Measurements from ENCODE around the gene UBTD2. TPM values are rescaled to one million over a fixed set of nuclear protein-coding genes. Genes with fewer than 3 reads are reported as not detected.

UBTD2 gene
- total and polyA plus RNA-seq, 10 donors, result 4.9 to 13.9 (median 8.4) TPM

- no peak for DNase-seq
- TF ChIP-seq POLR2AphosphoS5 (IDR thresholded peaks at IDR 0.05) (no peak), POLR2A (IDR thresholded peaks at IDR 0.05) (no peak), CTCF (IDR thresholded peaks at IDR 0.05 in 8 of 11, conservative IDR thresholded peaks at IDR 0.05 in 3 of 11) (no peak)
- Histone ChIP-seq H3K27ac (no peak overlapping the region), H3K4me3 (no peak overlapping the region), H3K9me3 (peaks cover 0 to 6% (median 3%) of the 10 kb centered on the region in 8 donors), H3K27me3 (replicated peaks in 1 of 7) (no peaks in the 10 kb centered on the region), H3K4me1 (no peaks in the 10 kb centered on the region), H3K36me3 (no peaks in the 10 kb centered on the region)
- 85 to 98% (median 93%) methylated on average over 7 of the region's 7 CpGs for WGBS, 5 donors
- intact Hi-C loops (cut with DNase I; ENCODE audit: low total_unique reads), result no loop called here
Observed at GRCh38 chr5:172311026-172311425, 27.5 kb upstream of the UBTD2 start.

- Histone ChIP-seq H3K9me3 (peaks cover 0 to 21% (median 17%) of the 10 kb centered on the region in 8 donors), H3K4me3 (no peak overlapping the region), H3K4me1 (no peaks in the 10 kb centered on the region), H3K27me3 (replicated peaks in 1 of 7) (no peaks in the 10 kb centered on the region), H3K27ac (no peak overlapping the region), H3K36me3 (no peaks in the 10 kb centered on the region)
- intact Hi-C loops (cut with DNase I; ENCODE audit: low total_unique reads), result no loop called here
- 86 to 92% (median 88%) methylated on average over 2 of the region's 2 CpGs for WGBS, 5 donors
- no peak for DNase-seq
- TF ChIP-seq POLR2A (IDR thresholded peaks at IDR 0.05) (no peak), CTCF (IDR thresholded peaks at IDR 0.05 in 8 of 11, conservative IDR thresholded peaks at IDR 0.05 in 3 of 11) (no peak), POLR2AphosphoS5 (IDR thresholded peaks at IDR 0.05) (no peak)
Observed at GRCh38 chr5:172305380-172305779, 21.8 kb upstream of the UBTD2 start.

- Histone ChIP-seq H3K4me3 (no peak overlapping the region), H3K36me3 (no peaks in the 10 kb centered on the region), H3K4me1 (no peaks in the 10 kb centered on the region), H3K27ac (no peak overlapping the region), H3K9me3 (peaks cover 0 to 21% (median 17%) of the 10 kb centered on the region in 8 donors), H3K27me3 (replicated peaks in 1 of 7) (no peaks in the 10 kb centered on the region)
- DNase-seq, result no peak
- TF ChIP-seq CTCF (IDR thresholded peaks at IDR 0.05 in 8 of 11, conservative IDR thresholded peaks at IDR 0.05 in 3 of 11), result no peak
- no peak for TF ChIP-seq POLR2AphosphoS5 (IDR thresholded peaks at IDR 0.05)
- no peak for TF ChIP-seq POLR2A (IDR thresholded peaks at IDR 0.05)
- intact Hi-C loops (cut with DNase I; ENCODE audit: low total_unique reads), result no loop called here
- 59 to 84% (median 80%) methylated on average over 3 of the region's 3 CpGs for WGBS, 5 donors
Observed at GRCh38 chr5:172303572-172304335, 20.2 kb upstream of the UBTD2 start.

- DNase-seq, result no peak
- Histone ChIP-seq H3K4me1 (no peaks in the 10 kb centered on the region), H3K27ac (no peak overlapping the region), H3K4me3 (no peak overlapping the region), H3K36me3 (no peaks in the 10 kb centered on the region), H3K27me3 (replicated peaks in 1 of 7) (no peaks in the 10 kb centered on the region), H3K9me3 (peaks cover 0 to 21% (median 17%) of the 10 kb centered on the region in 8 donors)
- intact Hi-C loops (cut with DNase I; ENCODE audit: low total_unique reads), result no loop called here
- 82 to 93% (median 86%) methylated on average over 5 of the region's 5 CpGs for WGBS, 5 donors
- TF ChIP-seq CTCF (IDR thresholded peaks at IDR 0.05 in 8 of 11, conservative IDR thresholded peaks at IDR 0.05 in 3 of 11), result no peak
- no peak for TF ChIP-seq POLR2AphosphoS5 (IDR thresholded peaks at IDR 0.05)
- no peak for TF ChIP-seq POLR2A (IDR thresholded peaks at IDR 0.05)
Observed at GRCh38 chr5:172303162-172303561, 19.6 kb upstream of the UBTD2 start.
